ENCODE data around the gene HLCS. TPM values are rescaled to one million over a fixed set of nuclear protein-coding genes. Genes with fewer than 3 reads are reported as not detected.

HLCS gene
- total and polyA plus RNA-seq, 2 donors (not counting 3 experiments of a cell fraction or from before 2014, with no cell fraction given) = 6.7 to 17.2 TPM

DNA sequence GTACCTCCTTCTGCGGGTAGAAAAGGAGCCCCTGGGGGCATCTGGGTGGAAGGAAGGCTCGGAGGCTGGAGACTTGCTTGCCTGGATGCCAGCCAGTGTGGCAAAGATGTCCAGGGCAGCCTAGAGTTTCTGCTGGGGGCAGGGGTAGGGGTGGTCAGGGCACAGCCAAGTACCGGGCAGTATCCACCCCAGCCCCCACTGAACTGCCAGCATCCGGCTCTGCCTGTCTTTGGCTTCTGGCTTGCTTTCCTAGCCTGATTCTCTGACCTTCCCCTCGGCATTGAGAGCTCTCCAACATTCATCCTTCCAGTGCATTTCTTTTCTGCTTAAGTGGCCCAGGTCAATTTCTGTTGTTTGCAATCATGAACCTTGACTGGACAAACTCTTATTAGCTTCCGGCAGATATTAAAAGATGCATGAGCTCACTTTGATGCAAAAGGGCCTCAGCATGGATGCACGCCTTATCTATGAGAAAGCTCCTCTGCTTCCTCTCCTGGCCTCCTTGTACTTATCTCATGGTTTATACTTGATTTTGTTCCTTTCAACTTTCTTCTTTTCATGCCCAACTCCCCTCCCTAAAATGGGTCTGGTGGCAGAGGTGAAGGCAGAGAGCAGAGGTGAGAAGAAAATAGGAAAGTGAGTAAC is 116.9 kb downstream of the HLCS start:
- Histone ChIP-seq H4K20me1 (replicated peaks; ENCODE audit: control insufficient read depth, extremely low read depth, insufficient read depth, low read length) (no peaks in the 10 kb centered on the region), H3K79me2 (ENCODE audit: control insufficient read depth, insufficient read depth, low read length) (no peaks in the 10 kb centered on the region), H3K4me2 (ENCODE audit: insufficient read depth, low read length) (no peak overlapping the region), H3K36me3 (ENCODE audit: control insufficient read depth in 2 of 2, extremely low read depth in 1 of 2, insufficient read depth in 2 of 2, low read length in 2 of 2) (no peaks in the 10 kb centered on the region), H3K9me1 (replicated peaks; ENCODE audit: control insufficient read depth, extremely low read depth, insufficient read depth, low read length) (no peaks in the 10 kb centered on the region), H3K4me1 (ENCODE audit: control insufficient read depth, extremely low read depth, insufficient read depth, low read length) (peaks cover 25% of the 10 kb centered on the region), H3K4me3 (replicated peaks in 1 of 3; ENCODE audit: insufficient read depth in 1 of 3, low read depth in 1 of 3, low read length in 3 of 3) (no peak overlapping the region), H3K27me3 (ENCODE audit: control insufficient read depth in 2 of 2, insufficient read depth in 2 of 2, low read length in 2 of 2) (no peaks in the 10 kb centered on the region), H2AFZ (ENCODE audit: low read depth, low read length) (no peak overlapping the region), H3K9ac (replicated peaks; ENCODE audit: extremely low read depth, insufficient read depth, low read length) (no peak overlapping the region), H3K27ac (ENCODE audit: insufficient read depth, low read depth, low read length) (no peak overlapping the region), H3K9me3 (replicated peaks; ENCODE audit: control insufficient read depth, insufficient read depth, low read length) (no peaks in the 10 kb centered on the region)
- dilution Hi-C loops (cut with MboI; ENCODE audit: extremely low pct_ligation_motif_present, low sequenced_read_pairs) = no loop called here
- TF ChIP-seq, protein P1, sequence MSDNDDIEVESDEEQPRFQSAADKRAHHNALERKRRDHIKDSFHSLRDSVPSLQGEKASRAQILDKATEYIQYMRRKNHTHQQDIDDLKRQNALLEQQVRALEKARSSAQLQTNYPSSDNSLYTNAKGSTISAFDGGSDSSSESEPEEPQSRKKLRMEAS (IDR thresholded peaks at IDR 0.05; ENCODE audit: insufficient read depth, insufficient read length) = no peak
- TF ChIP-seq POLR2A (IDR thresholded peaks at IDR 0.05; ENCODE audit: low read depth, low read length) (no peak), FOS (IDR thresholded peaks at IDR 0.05; ENCODE audit: borderline replicate concordance, insufficient read depth, low read length) (no peak), POLR2AphosphoS5 (IDR thresholded peaks at IDR 0.05; ENCODE audit: insufficient read depth, low read depth, low read length) (no peak), GATA2 (IDR thresholded peaks at IDR 0.05; ENCODE audit: insufficient read depth, insufficient read length, low read depth, low read length) (no peak), EZH2 (IDR thresholded peaks at IDR 0.05; ENCODE audit: borderline replicate concordance, low read depth, low read length, severe bottlenecking) (no peak), MYC (IDR thresholded peaks at IDR 0.05; ENCODE audit: low read depth, low read length) (no peak), JUN (IDR thresholded peaks at IDR 0.05; ENCODE audit: borderline replicate concordance, insufficient read depth, insufficient read length, low read depth) (no peak)
- TF ChIP-seq, protein P2, sequence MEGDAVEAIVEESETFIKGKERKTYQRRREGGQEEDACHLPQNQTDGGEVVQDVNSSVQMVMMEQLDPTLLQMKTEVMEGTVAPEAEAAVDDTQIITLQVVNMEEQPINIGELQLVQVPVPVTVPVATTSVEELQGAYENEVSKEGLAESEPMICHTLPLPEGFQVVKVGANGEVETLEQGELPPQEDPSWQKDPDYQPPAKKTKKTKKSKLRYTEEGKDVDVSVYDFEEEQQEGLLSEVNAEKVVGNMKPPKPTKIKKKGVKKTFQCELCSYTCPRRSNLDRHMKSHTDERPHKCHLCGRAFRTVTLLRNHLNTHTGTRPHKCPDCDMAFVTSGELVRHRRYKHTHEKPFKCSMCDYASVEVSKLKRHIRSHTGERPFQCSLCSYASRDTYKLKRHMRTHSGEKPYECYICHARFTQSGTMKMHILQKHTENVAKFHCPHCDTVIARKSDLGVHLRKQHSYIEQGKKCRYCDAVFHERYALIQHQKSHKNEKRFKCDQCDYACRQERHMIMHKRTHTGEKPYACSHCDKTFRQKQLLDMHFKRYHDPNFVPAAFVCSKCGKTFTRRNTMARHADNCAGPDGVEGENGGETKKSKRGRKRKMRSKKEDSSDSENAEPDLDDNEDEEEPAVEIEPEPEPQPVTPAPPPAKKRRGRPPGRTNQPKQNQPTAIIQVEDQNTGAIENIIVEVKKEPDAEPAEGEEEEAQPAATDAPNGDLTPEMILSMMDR (IDR thresholded peaks at IDR 0.05; ENCODE audit: extremely low read depth in 1 of 2, insufficient read depth in 1 of 2, low read depth in 1 of 2, low read length in 2 of 2) = no peak
- intact Hi-C loops (cut with micrococcal nuclease) = loop anchor here (5.0 kb wide), 2 partner anchors 52 to 152 kb away; partner anchors contain the start of gene SIM2
- ChIA-PET CTCF (interaction anchor here (1.1 to 2.2 kb wide), 2 partner anchors 68 to 219 kb away, joined by 3 to 6 read pairs; no protein-coding TSS in a partner anchor), POLR2A (no interaction called here)
- no peak for FAIRE-seq
- no TSS peak for BruUV-seq (replicated peaks)
- DNase-seq (ENCODE audit: low read depth, low spot score) = no peak

All from endothelial cell of umbilical vein (primary cell).